HL-60 (cell line): ENCODE measurements around the gene BABAM2.

Source experiments
- GABPA ChIP-seq: IDR thresholded peaks from 2 replicates; pipeline ENCODE4 v1.6.1; 2012; ENCODE audit warnings: low read depth
- TF ChIP-seq, protein P1 (sequence below): IDR thresholded peaks from one replicate; pipeline ENCODE4 v1.5.1; 2011; ENCODE audit warnings: low read length, control low read depth, inconsistent platforms; ENCODE audit not compliant: insufficient read depth
- TF ChIP-seq, protein P2 (sequence below): IDR thresholded peaks from 2 replicates; pipeline ENCODE4 v1.6.1; 2012; ENCODE audit warnings: low read depth; ENCODE audit not compliant: insufficient replicate concordance

DNA sequence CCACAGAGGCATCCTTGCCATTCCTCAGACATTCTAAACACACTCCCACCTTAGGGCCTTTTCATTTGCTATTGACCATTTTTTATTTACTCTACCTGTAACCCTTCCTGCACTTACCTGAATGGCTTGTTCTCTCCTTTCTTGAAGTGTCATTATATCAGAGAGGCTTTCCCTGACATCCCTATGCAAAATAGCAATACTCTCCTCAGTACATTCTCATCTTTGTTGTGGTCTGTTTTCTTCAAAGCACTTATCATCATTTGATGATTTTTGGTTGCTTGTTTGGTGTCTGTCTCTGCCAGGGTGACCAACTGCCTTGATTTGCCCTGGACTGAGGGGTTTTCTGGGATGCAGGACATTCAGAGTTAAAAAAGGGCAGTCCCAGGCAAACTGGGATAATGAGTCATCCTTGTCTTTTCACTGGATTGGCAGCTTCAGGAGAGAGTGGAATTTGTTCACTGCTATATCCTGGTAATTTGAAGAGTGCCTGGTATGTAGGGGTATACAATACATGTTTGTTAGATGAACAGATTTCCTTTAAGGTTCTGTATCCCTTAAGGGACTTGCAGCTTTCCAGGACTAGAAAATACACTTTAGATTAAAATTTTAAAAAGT is 102.4 kb downstream of the BABAM2 start:
- TF ChIP-seq, protein P1, sequence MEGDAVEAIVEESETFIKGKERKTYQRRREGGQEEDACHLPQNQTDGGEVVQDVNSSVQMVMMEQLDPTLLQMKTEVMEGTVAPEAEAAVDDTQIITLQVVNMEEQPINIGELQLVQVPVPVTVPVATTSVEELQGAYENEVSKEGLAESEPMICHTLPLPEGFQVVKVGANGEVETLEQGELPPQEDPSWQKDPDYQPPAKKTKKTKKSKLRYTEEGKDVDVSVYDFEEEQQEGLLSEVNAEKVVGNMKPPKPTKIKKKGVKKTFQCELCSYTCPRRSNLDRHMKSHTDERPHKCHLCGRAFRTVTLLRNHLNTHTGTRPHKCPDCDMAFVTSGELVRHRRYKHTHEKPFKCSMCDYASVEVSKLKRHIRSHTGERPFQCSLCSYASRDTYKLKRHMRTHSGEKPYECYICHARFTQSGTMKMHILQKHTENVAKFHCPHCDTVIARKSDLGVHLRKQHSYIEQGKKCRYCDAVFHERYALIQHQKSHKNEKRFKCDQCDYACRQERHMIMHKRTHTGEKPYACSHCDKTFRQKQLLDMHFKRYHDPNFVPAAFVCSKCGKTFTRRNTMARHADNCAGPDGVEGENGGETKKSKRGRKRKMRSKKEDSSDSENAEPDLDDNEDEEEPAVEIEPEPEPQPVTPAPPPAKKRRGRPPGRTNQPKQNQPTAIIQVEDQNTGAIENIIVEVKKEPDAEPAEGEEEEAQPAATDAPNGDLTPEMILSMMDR, result no peak
- TF ChIP-seq, protein P2, sequence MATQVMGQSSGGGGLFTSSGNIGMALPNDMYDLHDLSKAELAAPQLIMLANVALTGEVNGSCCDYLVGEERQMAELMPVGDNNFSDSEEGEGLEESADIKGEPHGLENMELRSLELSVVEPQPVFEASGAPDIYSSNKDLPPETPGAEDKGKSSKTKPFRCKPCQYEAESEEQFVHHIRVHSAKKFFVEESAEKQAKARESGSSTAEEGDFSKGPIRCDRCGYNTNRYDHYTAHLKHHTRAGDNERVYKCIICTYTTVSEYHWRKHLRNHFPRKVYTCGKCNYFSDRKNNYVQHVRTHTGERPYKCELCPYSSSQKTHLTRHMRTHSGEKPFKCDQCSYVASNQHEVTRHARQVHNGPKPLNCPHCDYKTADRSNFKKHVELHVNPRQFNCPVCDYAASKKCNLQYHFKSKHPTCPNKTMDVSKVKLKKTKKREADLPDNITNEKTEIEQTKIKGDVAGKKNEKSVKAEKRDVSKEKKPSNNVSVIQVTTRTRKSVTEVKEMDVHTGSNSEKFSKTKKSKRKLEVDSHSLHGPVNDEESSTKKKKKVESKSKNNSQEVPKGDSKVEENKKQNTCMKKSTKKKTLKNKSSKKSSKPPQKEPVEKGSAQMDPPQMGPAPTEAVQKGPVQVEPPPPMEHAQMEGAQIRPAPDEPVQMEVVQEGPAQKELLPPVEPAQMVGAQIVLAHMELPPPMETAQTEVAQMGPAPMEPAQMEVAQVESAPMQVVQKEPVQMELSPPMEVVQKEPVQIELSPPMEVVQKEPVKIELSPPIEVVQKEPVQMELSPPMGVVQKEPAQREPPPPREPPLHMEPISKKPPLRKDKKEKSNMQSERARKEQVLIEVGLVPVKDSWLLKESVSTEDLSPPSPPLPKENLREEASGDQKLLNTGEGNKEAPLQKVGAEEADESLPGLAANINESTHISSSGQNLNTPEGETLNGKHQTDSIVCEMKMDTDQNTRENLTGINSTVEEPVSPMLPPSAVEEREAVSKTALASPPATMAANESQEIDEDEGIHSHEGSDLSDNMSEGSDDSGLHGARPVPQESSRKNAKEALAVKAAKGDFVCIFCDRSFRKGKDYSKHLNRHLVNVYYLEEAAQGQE, result no peak
- no peak for TF ChIP-seq GABPA
